Liver (tissue), 3 donors: Measurements from ENCODE around the gene U2AF1.
"Not testable (repeated sequence)": the region's sequence is repeated elsewhere in the genome, so short reads cannot be mapped to it uniquely, and the experiment has no call there.

Source experiments
- CTCF ChIP-seq: fragments of 150-350 bp; IDR thresholded peaks from 2 replicates; pipeline ENCODE4 v1.5.1; 2017; ENCODE audit warnings: improper control_type of control experiment, low read depth, low read length; ENCODE audit not compliant: missing input control
- FOXA1 ChIP-seq: IDR thresholded peaks from 2 replicates; pipeline ENCODE4 v1.6.1; 2016; ENCODE audit warnings: antibody characterized with exemption
- JUND ChIP-seq, 2 donors: IDR thresholded peaks; 2 replicates each; pipeline ENCODE4 v1.6.1; 2016; ENCODE audit warnings: antibody characterized with exemption in 2 of 2
- MAX ChIP-seq: IDR thresholded peaks from 2 replicates; pipeline ENCODE4 v1.6.1; 2016; ENCODE audit warnings: antibody characterized with exemption
- RAD21 ChIP-seq, 2 donors: IDR thresholded peaks; 2 replicates each; pipeline ENCODE4 v1.6.1; 2016; ENCODE audit warnings: antibody characterized with exemption in 2 of 2, mild to moderate bottlenecking in 2 of 2
- REST ChIP-seq: IDR thresholded peaks from 2 replicates; pipeline ENCODE4 v1.6.1; 2016; ENCODE audit warnings: antibody characterized with exemption, mild to moderate bottlenecking
- SP1 ChIP-seq: IDR thresholded peaks from 2 replicates; pipeline ENCODE4 v1.6.1; 2018; ENCODE audit warnings: antibody characterized with exemption, mild to moderate bottlenecking
- ZBTB33 ChIP-seq: IDR thresholded peaks from 2 replicates; pipeline ENCODE4 v1.6.1; 2016; ENCODE audit warnings: antibody characterized with exemption
- donor health status: healthy.
- donor health status: healthy.

GRCh38 chr21:43069682-43070081, 37.7 kb downstream of the U2AF1 start:
- not testable (repeated sequence) for TF ChIP-seq REST; CTCF; RAD21 (IDR thresholded peaks at IDR 0.05); SP1; MAX; ZBTB33; JUND (IDR thresholded peaks at IDR 0.05); FOXA1
